Thyroid gland (tissue), 4 donors: ENCODE data around the gene MPPED2. TPM values are rescaled to one million over a fixed set of nuclear protein-coding genes. Genes with fewer than 3 reads are reported as not detected.
A peak's percentile ranks its signal among the peaks of the same experiment; 100 is the strongest.
"Not testable (repeated sequence)": the region's sequence is repeated elsewhere in the genome, so short reads cannot be mapped to it uniquely, and the experiment has no call there.

Source experiments
- DNase-seq, 2 donors: peaks; one replicate each; pipeline ENCODE4 v3.0.0-alpha.2; 2019
- H3K27ac ChIP-seq, 3 donors: fragments of 200-600 bp; sonication (generic); 1 replicate in 2 of 3; 2 replicates in 1 of 3; pipeline ENCODE4 v1.5.1; 2016 to 2019; ENCODE audit warnings: mild to moderate bottlenecking in 1 of 3, moderate library complexity in 1 of 3
- H3K27me3 ChIP-seq: fragments of 200-600 bp; sonication (generic); one replicate; pipeline ENCODE4 v1.5.1; 2019
- H3K36me3 ChIP-seq, 2 donors: fragments of 200-600 bp; sonication (generic); one replicate each; pipeline ENCODE4 v1.5.1; 2016 to 2019
- H3K4me1 ChIP-seq, 2 donors: fragments of 200-600 bp; sonication (generic); one replicate each; pipeline ENCODE4 v1.5.1; 2017 to 2019
- H3K4me3 ChIP-seq, 3 donors: fragments of 200-600 bp; sonication (generic); replicated peaks in 1 of 3; 1 replicate in 2 of 3; 2 replicates in 1 of 3; pipeline ENCODE4 v1.5.1; 2016; ENCODE audit warnings: mild to moderate bottlenecking in 1 of 3
- H3K9me3 ChIP-seq: fragments of 200-600 bp; sonication (generic); one replicate; pipeline ENCODE4 v1.5.1; 2017
- POLR2A ChIP-seq, 2 donors: fragments of 450-650 bp; IDR thresholded peaks; one replicate each; pipeline ENCODE4 v1.6.1; 2017; ENCODE audit warnings: antibody characterized with exemption in 2 of 2, mild to moderate bottlenecking in 2 of 2, moderate library complexity in 1 of 2
- WGBS, 2 donors: methylation state at CpG; one replicate each; pipeline ENCODE4 v1.1.5; 2017; 5-methylcytosine and 5-hydroxymethylcytosine counted together
- intact Hi-C: fragments of 100-400 bp; cut with DNase I; formaldehyde crosslinking; loops from one replicate; pipeline ENCODE4 v1.15.1; 2023
- total RNA-seq, 4 donors: library from RNA; depleted of rRNA; stranded (reverse); fragments of >200 nt; gene quantifications; one replicate each; pipeline ENCODE4 v1.2.3, GENCODE V29; 2016
- TF ChIP-seq, protein P1 (sequence below), 6 experiments: fragments of 200-600 bp in 3 of 6; fragments of 450-650 bp in 3 of 6; sonication (generic) in 3 of 6; IDR thresholded peaks; one replicate each; pipeline ENCODE4 v1.5.1; 2016 to 2019; ENCODE audit warnings: antibody characterized with exemption in 6 of 6, mild to moderate bottlenecking in 2 of 6, inconsistent platforms in 1 of 6, moderate library complexity in 1 of 6

Gene MPPED2
- total RNA-seq, 4 donors from 2014 or later = 35.5 to 103 (median 75.0) TPM

DNA sequence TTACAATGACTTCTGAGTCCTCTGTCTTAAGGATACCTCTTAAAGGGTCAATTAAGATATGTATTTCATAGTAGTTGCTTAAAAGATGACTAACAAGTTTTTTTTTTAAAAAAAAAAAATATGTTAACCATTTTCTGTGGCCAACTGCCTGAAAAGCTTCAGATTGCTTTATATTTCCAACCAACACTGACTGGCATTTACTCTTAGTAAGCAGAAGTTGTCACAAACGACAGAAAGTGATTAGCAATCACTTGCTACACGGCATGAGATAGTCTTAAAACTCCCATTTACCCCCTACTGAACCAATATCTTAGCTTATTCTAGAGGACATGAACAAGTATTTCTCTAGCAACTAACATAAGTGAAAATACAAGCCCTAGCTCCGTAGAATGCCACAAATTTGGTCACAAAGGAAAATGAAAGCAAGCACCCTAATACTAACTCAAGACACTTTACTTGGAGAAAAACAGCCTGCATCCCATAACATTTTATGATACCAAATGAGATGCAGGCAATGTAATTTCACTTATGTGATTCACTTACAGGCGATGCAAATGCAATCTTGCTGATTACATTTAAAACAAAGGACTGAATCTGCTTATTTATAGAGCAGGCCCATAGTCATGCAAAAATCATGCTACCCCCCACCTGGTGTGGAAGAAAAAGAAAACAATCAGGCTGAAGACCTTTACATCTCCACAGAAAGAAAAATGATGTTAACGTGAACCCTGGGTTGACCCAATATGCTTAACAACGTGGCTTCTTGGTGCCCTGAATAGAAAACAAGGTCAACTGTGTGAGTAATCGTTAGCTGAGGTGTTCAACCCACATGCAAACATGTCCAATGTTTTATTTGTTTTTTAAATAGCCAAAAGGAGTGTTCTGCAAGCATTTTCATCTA lies 25.7 kb downstream of the MPPED2 start:
- no peak for DNase-seq
- Histone ChIP-seq H3K36me3 (no peaks in the 10 kb centered on the region), H3K27ac (peak overlapping the region; percentile 32 to 52 (median 37)), H3K27me3 (no peaks in the 10 kb centered on the region), H3K9me3 (no peaks in the 10 kb centered on the region), H3K4me1 (peaks cover 19 to 23% of the 10 kb centered on the region in 2 donors), H3K4me3 (peak overlapping the region in 1 of 3 donors; percentile 7)
- WGBS, 2 donors = 56 to 65% methylated on average over 7 of the region's 7 CpGs
- TF ChIP-seq, protein P1, sequence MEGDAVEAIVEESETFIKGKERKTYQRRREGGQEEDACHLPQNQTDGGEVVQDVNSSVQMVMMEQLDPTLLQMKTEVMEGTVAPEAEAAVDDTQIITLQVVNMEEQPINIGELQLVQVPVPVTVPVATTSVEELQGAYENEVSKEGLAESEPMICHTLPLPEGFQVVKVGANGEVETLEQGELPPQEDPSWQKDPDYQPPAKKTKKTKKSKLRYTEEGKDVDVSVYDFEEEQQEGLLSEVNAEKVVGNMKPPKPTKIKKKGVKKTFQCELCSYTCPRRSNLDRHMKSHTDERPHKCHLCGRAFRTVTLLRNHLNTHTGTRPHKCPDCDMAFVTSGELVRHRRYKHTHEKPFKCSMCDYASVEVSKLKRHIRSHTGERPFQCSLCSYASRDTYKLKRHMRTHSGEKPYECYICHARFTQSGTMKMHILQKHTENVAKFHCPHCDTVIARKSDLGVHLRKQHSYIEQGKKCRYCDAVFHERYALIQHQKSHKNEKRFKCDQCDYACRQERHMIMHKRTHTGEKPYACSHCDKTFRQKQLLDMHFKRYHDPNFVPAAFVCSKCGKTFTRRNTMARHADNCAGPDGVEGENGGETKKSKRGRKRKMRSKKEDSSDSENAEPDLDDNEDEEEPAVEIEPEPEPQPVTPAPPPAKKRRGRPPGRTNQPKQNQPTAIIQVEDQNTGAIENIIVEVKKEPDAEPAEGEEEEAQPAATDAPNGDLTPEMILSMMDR (IDR thresholded peaks at IDR 0.05) = no peak
- no peak for TF ChIP-seq POLR2A (IDR thresholded peaks at IDR 0.05)
- intact Hi-C loops = no loop called here

DNA sequence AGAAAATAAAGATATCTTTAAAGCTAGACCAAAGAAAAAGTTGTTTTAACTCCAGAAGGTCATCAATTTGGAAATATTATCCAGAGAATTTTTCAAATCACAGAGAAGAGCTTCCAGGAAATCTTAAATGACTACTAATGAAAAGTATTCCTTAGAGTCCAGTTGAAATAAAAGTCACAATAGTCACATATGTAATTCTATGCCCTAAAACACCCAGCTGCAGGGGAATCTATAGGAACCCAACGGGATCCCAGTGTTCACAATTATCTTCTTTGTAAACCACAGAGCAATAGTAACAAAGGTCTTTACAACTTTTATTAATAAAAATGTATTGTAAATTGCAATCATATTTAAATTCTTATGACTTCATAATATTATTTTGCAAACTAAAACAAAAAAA lies 27.1 kb downstream of the MPPED2 start:
- no peaks in the 10 kb centered on the region for H3K27me3 ChIP-seq
- TF ChIP-seq, protein P1 (IDR thresholded peaks at IDR 0.05) = no peak
- TF ChIP-seq POLR2A (IDR thresholded peaks at IDR 0.05) = no peak
- intact Hi-C loops = no loop called here
- H3K9me3 ChIP-seq = no peaks in the 10 kb centered on the region
- H3K4me1 ChIP-seq = peaks cover 22 to 30% of the 10 kb centered on the region in 2 donors
- no peaks in the 10 kb centered on the region for H3K36me3 ChIP-seq
- DNase-seq = no peak
- no peak overlapping the region for H3K4me3 ChIP-seq
- WGBS, 2 donors = 89 to 91% methylated on average over 1 of the region's 1 CpG
- no peak overlapping the region for H3K27ac ChIP-seq

DNA sequence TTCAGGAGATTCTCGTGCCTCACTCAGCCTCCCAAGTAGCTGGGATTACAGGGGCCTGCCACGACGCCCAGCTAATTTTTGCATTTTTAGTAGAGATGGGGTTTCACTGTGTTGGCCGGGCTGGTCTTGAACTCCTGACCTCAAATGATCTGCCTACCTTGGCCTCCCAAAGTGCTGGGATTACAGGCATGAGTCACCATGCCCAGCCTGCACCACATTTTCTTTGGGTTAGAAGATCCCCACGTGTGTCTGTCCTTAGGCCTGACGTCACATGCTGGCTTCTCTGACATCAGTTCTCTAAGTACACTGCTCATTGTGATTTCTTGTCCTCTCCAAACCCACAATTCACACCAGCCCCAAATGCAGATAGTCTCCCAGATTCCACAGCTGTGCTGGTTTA lies 31.6 kb downstream of the MPPED2 start:
- H3K27me3 ChIP-seq, H3K4me3 ChIP-seq, DNase-seq, H3K36me3 ChIP-seq, intact Hi-C loops, H3K9me3 ChIP-seq: not testable (repeated sequence)
- Histone ChIP-seq H3K27ac (peak overlapping the region; percentile 58 to 85 (median 85)), H3K4me1 (peaks cover 32 to 41% of the 10 kb centered on the region in 2 donors)
- WGBS, 2 donors = 95 to 96% methylated on average over 6 of the region's 6 CpGs

DNA sequence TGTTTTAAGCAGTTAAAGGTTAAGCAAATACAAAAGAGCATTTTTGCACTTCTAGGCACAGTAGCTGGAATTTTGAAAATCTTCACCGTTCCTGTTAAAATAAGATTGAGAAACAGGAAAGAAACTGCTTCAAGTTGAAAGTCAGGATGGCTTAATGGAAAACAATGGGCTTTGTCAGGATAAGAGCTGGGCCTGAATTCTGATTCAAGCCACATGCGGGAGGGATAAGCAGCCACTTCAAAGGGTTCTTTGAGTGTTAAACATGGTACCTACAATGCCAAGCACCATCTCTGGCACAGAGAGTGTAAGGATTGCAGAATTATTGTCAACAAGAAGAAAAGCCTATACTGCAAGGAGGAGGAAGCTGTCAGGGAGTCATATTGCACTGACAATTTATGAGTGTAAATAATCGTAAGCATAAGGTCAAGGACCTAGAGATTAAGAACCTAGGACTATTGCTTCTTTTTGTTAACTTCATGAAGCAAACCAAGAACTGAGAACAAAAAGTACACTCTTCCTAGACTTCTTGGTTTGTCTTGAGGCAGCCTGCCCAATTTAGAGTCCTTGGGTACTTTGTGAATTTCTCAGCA lies 32.5 kb downstream of the MPPED2 start:
- Histone ChIP-seq H3K9me3 (no peaks in the 10 kb centered on the region), H3K27ac (peak overlapping the region; percentile 58 to 85 (median 85)), H3K27me3 (no peaks in the 10 kb centered on the region), H3K4me1 (peaks cover 39 to 48% of the 10 kb centered on the region in 2 donors), H3K36me3 (no peaks in the 10 kb centered on the region), H3K4me3 (no peak overlapping the region)
- no peak for DNase-seq
- TF ChIP-seq POLR2A (IDR thresholded peaks at IDR 0.05) = no peak
- TF ChIP-seq, protein P1 (IDR thresholded peaks at IDR 0.05) = no peak
- 51 to 53% methylated on average over 3 of the region's 3 CpGs for WGBS, 2 donors
- intact Hi-C loops = no loop called here

DNA sequence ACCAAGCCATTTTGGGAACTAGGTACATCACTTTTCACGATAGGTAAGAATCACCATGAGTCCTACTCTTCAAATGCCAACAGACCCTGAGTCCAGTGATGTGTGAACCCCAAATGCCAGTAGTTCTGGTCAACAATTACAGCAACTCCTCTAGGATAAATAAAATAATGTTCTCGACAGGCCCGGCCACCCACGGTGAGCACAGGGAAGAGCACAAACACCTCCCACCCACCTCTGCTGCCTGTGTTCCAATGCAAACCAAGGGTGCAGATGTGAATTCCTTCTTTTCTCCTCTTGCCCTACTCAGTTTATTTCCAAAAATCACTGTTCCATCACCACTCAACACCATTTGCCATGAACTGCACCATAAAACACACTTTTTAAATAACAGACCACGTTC lies 33.3 kb downstream of the MPPED2 start:
- no peak overlapping the region for H3K4me3 ChIP-seq
- TF ChIP-seq, protein P1 (IDR thresholded peaks at IDR 0.05) = no peak
- no peak for TF ChIP-seq POLR2A (IDR thresholded peaks at IDR 0.05)
- intact Hi-C loops = no loop called here
- DNase-seq = peak; percentile 47 to 60
- no peaks in the 10 kb centered on the region for H3K27me3 ChIP-seq
- H3K36me3 ChIP-seq = no peaks in the 10 kb centered on the region
- WGBS, 2 donors = 36 to 46% methylated on average over 5 of the region's 5 CpGs
- peaks cover 39 to 56% of the 10 kb centered on the region in 2 donors for H3K4me1 ChIP-seq
- H3K9me3 ChIP-seq = no peaks in the 10 kb centered on the region
- H3K27ac ChIP-seq = peak overlapping the region; percentile 58 to 85 (median 85)
